SK-N-SH treated with all-trans-retinoic acid at 6 μM for 48 hours (cell line): Measurements from ENCODE around the gene CSRP1.
A peak's percentile ranks its signal among the peaks of the same experiment; 100 is the strongest.

ENCODE experiments used
- ATAC-seq: fragments of 200-7000 bp; cut with Tn5 transposase; 3 replicates; pipeline ENCODE4 v1.9.1; 2020; ENCODE audit warnings: mild to moderate bottlenecking, moderate library complexity
- ARNTL ChIP-seq: fragments of 450-650 bp; formaldehyde crosslinking; IDR thresholded peaks from 2 replicates; pipeline ENCODE4 v1.5.0; 2020; ENCODE audit warnings: low read depth, mild to moderate bottlenecking, moderate library complexity, borderline replicate concordance
- BACH2 ChIP-seq: fragments of 250-450 bp; sonication (Bioruptor Pico); IDR thresholded peaks from 2 replicates; pipeline ENCODE4 v1.9.0; 2021; ENCODE audit warnings: mild to moderate bottlenecking, borderline replicate concordance
- CSDC2 ChIP-seq: fragments of 250-450 bp; sonication (Bioruptor Pico); IDR thresholded peaks from 2 replicates; pipeline ENCODE4 v1.5.0; 2020; ENCODE audit warnings: mild to moderate bottlenecking, moderate library complexity
- ESRRG ChIP-seq: fragments of 250-450 bp; sonication (Bioruptor Pico); IDR thresholded peaks from 2 replicates; pipeline ENCODE4 v1.6.1; 2021; ENCODE audit warnings: mild to moderate bottlenecking
- GLIS3 ChIP-seq: fragments of 250-450 bp; sonication (Bioruptor Pico); IDR thresholded peaks from 2 replicates; pipeline ENCODE4 v1.5.0; 2020; ENCODE audit warnings: mild to moderate bottlenecking, moderate library complexity
- ISL1 ChIP-seq: fragments of 250-450 bp; sonication (Bioruptor Pico); IDR thresholded peaks from 2 replicates; pipeline ENCODE4 v2.1.2; 2022; ENCODE audit warnings: mild to moderate bottlenecking, moderate library complexity
- OSR1 ChIP-seq: fragments of 250-450 bp; sonication (Bioruptor Pico); IDR thresholded peaks from 2 replicates; pipeline ENCODE4 v1.8.0; 2022; ENCODE audit warnings: moderate library complexity, mild to moderate bottlenecking, inconsistent platforms
- RARB ChIP-seq: fragments of 250-450 bp; sonication (Bioruptor Pico); IDR thresholded peaks from 2 replicates; pipeline ENCODE4 v1.8.0; 2021; ENCODE audit warnings: mild to moderate bottlenecking, moderate library complexity
- TCF4 ChIP-seq: fragments of 250-450 bp; sonication (Bioruptor Pico); IDR thresholded peaks from 2 replicates; pipeline ENCODE4 v1.8.0; 2021; ENCODE audit warnings: mild to moderate bottlenecking, moderate library complexity, borderline replicate concordance
- TOX ChIP-seq: fragments of 250-450 bp; sonication (Bioruptor Pico); IDR thresholded peaks from 2 replicates; pipeline ENCODE4 v1.8.0; 2021; ENCODE audit warnings: mild to moderate bottlenecking, moderate library complexity, borderline replicate concordance
- ZC3H10 ChIP-seq: fragments of 250-450 bp; sonication (Bioruptor Pico); IDR thresholded peaks from 2 replicates; pipeline ENCODE4 v1.5.1; 2021; ENCODE audit warnings: mild to moderate bottlenecking, moderate library complexity
- ZFP3 ChIP-seq: fragments of 250-450 bp; sonication (Bioruptor Pico); IDR thresholded peaks from 2 replicates; pipeline ENCODE4 v1.5.0; 2020; ENCODE audit warnings: mild to moderate bottlenecking, moderate library complexity
- ZFP30 ChIP-seq: fragments of 450-650 bp; formaldehyde crosslinking; IDR thresholded peaks from 2 replicates; pipeline ENCODE4 v1.5.0; 2022; ENCODE audit warnings: mild to moderate bottlenecking, moderate library complexity
- ZNF70 ChIP-seq: fragments of 450-650 bp; formaldehyde crosslinking; IDR thresholded peaks from 2 replicates; pipeline ENCODE4 v1.5.0; 2020; ENCODE audit warnings: mild to moderate bottlenecking, moderate library complexity
- ZNF8 ChIP-seq: fragments of 450-650 bp; formaldehyde crosslinking; IDR thresholded peaks from 2 replicates; pipeline ENCODE4 v1.5.0; 2020; ENCODE audit warnings: mild to moderate bottlenecking, moderate library complexity
- TF ChIP-seq, protein P1 (sequence below): fragments of 250-450 bp; sonication (Bioruptor Pico); IDR thresholded peaks from 2 replicates; pipeline ENCODE4 v1.8.0; 2020; ENCODE audit warnings: mild to moderate bottlenecking, moderate library complexity, borderline replicate concordance
- TF ChIP-seq, protein P2 (sequence below): fragments of 250-450 bp; sonication (Bioruptor Pico); IDR thresholded peaks from 2 replicates; pipeline ENCODE4 v1.5.1; 2021; ENCODE audit warnings: mild to moderate bottlenecking, moderate library complexity
- TF ChIP-seq, protein P3 (sequence below): fragments of 250-450 bp; sonication (Bioruptor Pico); IDR thresholded peaks from 2 replicates; pipeline ENCODE4 v1.5.0; 2020; ENCODE audit warnings: mild to moderate bottlenecking, moderate library complexity
- TF ChIP-seq, protein P4 (sequence below): fragments of 250-450 bp; sonication (Bioruptor Pico); IDR thresholded peaks from 2 replicates; pipeline ENCODE4 v1.5.1; 2020; ENCODE audit warnings: low read depth, mild to moderate bottlenecking, moderate library complexity

Gene CSRP1

DNA sequence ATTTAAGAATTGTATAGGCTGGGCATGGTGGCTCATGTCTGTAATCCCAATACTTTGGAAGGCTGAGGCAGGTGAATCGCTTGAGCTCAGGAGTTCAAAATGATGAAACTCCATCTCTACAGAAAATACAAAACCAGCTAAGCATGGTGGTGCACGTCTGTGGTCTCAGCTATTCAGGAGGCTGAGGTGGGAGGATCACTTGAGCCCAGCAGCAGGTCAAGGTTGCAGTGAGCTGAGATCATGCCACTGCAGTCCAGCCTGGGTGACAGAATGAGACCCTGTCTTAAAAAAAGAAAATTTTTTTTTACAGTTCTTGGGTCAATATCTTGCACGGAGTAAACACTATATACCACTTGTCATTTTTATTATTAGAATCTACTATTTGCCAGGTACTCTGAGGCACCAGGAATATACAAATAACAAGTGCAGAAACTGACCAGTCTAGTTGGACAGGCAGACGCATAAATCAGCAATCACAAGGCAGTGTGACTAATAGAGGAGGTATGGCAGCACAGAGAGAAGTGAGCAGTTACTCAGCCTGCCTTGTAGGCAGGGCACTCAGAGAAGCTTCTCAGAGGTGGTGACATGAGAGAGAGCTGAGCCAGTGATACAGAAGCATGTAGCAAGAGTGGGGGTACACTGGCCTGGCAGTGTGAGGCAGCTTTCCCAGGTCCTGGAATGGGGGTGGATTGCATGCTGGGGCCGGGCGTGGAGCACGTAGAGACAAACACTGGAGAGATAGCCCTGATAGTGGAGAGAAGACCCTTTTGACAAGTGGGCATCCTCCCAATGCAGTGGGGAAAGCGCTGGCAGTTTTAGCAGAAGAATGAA is 45.9 kb downstream of the CSRP1 start:
- TF ChIP-seq ZC3H10 (peak; percentile 88), RARB (CRISPR knock-in tag) (peak; percentile 68; the same call in 1 of the 2 replicates), TOX (peak; percentile 96), CSDC2 (no peak), ISL1 (CRISPR knock-in tag) (no peak), OSR1 (CRISPR knock-in tag) (0 out of 2 replicates have a peak, but pooled peaks have one; percentile 64)
- TF ChIP-seq, protein P1, sequence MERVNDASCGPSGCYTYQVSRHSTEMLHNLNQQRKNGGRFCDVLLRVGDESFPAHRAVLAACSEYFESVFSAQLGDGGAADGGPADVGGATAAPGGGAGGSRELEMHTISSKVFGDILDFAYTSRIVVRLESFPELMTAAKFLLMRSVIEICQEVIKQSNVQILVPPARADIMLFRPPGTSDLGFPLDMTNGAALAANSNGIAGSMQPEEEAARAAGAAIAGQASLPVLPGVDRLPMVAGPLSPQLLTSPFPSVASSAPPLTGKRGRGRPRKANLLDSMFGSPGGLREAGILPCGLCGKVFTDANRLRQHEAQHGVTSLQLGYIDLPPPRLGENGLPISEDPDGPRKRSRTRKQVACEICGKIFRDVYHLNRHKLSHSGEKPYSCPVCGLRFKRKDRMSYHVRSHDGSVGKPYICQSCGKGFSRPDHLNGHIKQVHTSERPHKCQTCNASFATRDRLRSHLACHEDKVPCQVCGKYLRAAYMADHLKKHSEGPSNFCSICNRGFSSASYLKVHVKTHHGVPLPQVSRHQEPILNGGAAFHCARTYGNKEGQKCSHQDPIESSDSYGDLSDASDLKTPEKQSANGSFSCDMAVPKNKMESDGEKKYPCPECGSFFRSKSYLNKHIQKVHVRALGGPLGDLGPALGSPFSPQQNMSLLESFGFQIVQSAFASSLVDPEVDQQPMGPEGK (CRISPR knock-in tag): peak; percentile 28; the same call in 1 of the 2 replicates
- peak; percentile 86 for ATAC-seq

DNA sequence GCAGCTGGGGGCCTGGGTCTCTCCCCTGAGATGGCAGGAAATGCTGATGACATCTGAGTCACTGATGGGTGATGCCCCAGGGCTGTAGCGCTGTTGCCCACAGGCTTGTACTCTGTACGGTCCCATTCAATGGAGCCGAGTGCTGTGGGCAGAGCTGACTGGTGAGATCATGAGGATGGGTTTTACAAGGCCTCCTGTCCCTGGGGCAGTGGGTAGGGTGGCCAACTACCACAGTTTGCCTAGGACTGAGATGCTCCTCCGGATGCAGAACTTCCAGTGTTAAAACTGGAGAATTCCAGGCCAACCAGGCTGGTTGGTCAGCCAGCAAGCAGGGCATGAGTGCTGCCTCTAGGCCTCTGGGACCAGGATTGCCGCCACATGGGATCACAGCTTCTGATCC is 47.1 kb downstream of the CSRP1 start:
- TF ChIP-seq BACH2 (no peak), ZFP3 (CRISPR knock-in tag) (no peak)
- ATAC-seq: no peak

DNA sequence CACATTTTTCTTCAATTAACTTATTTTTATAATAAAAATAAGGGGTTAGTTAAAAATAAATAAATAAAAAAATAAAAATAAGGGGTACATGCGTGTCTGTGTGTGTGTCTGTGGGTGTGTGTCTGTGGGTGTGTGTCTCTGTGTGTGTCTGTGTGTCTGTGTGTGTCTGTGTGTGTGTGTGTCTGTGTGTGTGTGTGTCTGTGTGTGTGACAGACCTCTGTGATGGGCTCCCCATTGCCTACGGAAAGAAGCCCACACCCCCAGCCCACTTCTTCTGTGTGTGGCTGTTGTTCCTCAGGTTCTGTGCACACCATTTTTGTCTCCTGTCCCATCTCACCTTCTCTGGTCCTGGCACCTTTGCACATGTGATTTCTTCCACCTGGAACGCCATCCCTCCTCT is 47.9 kb downstream of the CSRP1 start:
- ATAC-seq: no peak
- TF ChIP-seq, protein P2, sequence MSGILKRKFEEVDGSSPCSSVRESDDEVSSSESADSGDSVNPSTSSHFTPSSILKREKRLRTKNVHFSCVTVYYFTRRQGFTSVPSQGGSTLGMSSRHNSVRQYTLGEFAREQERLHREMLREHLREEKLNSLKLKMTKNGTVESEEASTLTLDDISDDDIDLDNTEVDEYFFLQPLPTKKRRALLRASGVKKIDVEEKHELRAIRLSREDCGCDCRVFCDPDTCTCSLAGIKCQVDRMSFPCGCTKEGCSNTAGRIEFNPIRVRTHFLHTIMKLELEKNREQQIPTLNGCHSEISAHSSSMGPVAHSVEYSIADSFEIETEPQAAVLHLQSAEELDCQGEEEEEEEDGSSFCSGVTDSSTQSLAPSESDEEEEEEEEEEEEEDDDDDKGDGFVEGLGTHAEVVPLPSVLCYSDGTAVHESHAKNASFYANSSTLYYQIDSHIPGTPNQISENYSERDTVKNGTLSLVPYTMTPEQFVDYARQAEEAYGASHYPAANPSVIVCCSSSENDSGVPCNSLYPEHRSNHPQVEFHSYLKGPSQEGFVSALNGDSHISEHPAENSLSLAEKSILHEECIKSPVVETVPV: no peak
- TF ChIP-seq ESRRG (CRISPR knock-in tag) (no peak), ZFP30 (no peak), ZC3H10 (no peak), CSDC2 (no peak), RARB (CRISPR knock-in tag) (no peak), ARNTL (CRISPR knock-in tag) (no peak), TCF4 (CRISPR knock-in tag) (no peak), ZNF8 (no peak), OSR1 (CRISPR knock-in tag) (no peak)
- TF ChIP-seq, protein P3, sequence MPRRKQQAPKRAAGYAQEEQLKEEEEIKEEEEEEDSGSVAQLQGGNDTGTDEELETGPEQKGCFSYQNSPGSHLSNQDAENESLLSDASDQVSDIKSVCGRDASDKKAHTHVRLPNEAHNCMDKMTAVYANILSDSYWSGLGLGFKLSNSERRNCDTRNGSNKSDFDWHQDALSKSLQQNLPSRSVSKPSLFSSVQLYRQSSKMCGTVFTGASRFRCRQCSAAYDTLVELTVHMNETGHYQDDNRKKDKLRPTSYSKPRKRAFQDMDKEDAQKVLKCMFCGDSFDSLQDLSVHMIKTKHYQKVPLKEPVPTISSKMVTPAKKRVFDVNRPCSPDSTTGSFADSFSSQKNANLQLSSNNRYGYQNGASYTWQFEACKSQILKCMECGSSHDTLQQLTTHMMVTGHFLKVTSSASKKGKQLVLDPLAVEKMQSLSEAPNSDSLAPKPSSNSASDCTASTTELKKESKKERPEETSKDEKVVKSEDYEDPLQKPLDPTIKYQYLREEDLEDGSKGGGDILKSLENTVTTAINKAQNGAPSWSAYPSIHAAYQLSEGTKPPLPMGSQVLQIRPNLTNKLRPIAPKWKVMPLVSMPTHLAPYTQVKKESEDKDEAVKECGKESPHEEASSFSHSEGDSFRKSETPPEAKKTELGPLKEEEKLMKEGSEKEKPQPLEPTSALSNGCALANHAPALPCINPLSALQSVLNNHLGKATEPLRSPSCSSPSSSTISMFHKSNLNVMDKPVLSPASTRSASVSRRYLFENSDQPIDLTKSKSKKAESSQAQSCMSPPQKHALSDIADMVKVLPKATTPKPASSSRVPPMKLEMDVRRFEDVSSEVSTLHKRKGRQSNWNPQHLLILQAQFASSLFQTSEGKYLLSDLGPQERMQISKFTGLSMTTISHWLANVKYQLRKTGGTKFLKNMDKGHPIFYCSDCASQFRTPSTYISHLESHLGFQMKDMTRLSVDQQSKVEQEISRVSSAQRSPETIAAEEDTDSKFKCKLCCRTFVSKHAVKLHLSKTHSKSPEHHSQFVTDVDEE (CRISPR knock-in tag): no peak
- TF ChIP-seq, protein P4, sequence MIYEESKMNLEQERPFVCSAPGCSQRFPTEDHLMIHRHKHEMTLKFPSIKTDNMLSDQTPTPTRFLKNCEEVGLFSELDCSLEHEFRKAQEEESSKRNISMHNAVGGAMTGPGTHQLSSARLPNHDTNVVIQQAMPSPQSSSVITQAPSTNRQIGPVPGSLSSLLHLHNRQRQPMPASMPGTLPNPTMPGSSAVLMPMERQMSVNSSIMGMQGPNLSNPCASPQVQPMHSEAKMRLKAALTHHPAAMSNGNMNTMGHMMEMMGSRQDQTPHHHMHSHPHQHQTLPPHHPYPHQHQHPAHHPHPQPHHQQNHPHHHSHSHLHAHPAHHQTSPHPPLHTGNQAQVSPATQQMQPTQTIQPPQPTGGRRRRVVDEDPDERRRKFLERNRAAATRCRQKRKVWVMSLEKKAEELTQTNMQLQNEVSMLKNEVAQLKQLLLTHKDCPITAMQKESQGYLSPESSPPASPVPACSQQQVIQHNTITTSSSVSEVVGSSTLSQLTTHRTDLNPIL (CRISPR knock-in tag): no peak
- TF ChIP-seq, protein P1 (CRISPR knock-in tag): no peak

DNA sequence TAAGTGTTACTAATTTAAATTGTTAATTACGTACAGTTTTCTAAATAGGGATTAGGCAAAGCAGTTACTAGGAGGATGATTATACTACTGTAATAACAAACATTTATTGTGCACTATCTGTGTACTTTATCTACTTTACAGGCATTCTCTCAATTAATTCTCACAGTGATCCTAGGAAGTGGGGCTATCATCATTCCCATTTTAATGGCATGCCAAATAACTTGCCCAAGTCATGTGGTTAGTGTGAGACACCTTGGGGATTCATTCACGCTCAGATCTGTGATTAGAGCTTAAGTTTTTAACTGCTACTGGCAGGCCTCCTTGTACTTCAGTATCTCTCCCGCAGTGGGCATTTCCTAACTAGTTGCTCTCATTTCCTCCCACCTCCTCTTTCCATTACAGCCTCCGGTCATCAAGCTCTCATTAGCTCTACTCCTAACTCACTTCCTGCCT is 49.4 kb downstream of the CSRP1 start:
- TF ChIP-seq, protein P1 (CRISPR knock-in tag): no peak
- TF ChIP-seq OSR1 (CRISPR knock-in tag): no peak
- TF ChIP-seq ZNF70 (CRISPR knock-in tag): no peak
- TF ChIP-seq, protein P2: no peak
- TF ChIP-seq GLIS3 (CRISPR knock-in tag): no peak
- TF ChIP-seq RARB (CRISPR knock-in tag): no peak
- TF ChIP-seq, all 23 proteins: peak for 0
- no peak for ATAC-seq
